ENCODE results near the gene NR3C2.

DNA sequence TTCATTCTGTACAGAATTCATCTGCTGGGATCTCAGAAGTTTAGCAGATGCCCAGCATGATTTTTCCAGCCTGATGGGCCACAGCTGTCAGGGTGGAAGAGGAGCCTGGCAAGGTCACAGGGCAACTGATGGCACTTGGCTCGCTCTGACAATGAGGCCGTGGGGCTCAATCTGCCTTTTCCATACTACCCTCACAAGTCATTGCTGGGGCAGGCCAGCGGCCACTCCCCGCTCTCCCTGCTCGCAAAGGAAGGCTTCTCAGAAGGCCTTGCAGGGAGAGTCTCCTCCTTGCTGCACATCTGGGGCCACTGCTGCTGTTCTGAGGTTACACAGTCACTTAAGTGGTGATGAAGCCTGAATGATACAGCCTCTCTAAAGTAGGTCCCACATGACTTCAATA lies 349.1 kb downstream of the NR3C2 start:
- TF ChIP-seq EZH2phosphoT487 (conservative IDR thresholded peaks at IDR 0.05; ENCODE audit: low read length), result no peak
- TF ChIP-seq, protein P1, sequence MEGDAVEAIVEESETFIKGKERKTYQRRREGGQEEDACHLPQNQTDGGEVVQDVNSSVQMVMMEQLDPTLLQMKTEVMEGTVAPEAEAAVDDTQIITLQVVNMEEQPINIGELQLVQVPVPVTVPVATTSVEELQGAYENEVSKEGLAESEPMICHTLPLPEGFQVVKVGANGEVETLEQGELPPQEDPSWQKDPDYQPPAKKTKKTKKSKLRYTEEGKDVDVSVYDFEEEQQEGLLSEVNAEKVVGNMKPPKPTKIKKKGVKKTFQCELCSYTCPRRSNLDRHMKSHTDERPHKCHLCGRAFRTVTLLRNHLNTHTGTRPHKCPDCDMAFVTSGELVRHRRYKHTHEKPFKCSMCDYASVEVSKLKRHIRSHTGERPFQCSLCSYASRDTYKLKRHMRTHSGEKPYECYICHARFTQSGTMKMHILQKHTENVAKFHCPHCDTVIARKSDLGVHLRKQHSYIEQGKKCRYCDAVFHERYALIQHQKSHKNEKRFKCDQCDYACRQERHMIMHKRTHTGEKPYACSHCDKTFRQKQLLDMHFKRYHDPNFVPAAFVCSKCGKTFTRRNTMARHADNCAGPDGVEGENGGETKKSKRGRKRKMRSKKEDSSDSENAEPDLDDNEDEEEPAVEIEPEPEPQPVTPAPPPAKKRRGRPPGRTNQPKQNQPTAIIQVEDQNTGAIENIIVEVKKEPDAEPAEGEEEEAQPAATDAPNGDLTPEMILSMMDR (IDR thresholded peaks at IDR 0.05; ENCODE audit: insufficient read depth, low read length, poor library complexity, severe bottlenecking), result no peak
